Measurements from ENCODE around the gene MLLT1. TPM values are rescaled to one million over a fixed set of nuclear protein-coding genes. Genes with fewer than 3 reads are reported as not detected.

Gene MLLT1
- total RNA-seq, 1 donor from 2014 or later: 25.5 TPM

GRCh38 chr19:6228551-6229215 lies 51.1 kb downstream of the MLLT1 start:
- no peak for DNase-seq (ENCODE audit: extremely low spot score in 2 of 2)
- Histone ChIP-seq H3K4me1 (peaks cover 37% of the 10 kb centered on the region), H3K36me3 (peaks cover 0 to 14% of the 10 kb centered on the region in 2 donors)

GRCh38 chr19:6227936-6228325 lies 51.8 kb downstream of the MLLT1 start:
- Histone ChIP-seq H3K4me1 (peaks cover 37% of the 10 kb centered on the region), H3K9me3 (no peaks in the 10 kb centered on the region), H3K27ac (no peak overlapping the region), H3K27me3 (no peaks in the 10 kb centered on the region), H3K36me3 (peaks cover 0 to 14% of the 10 kb centered on the region in 2 donors), H3K4me3 (no peak overlapping the region)
- intact Hi-C loops (cut with DNase I): no loop called here
- DNase-seq (ENCODE audit: extremely low spot score in 2 of 2): no peak
- no peak for TF ChIP-seq POLR2A (IDR thresholded peaks at IDR 0.05)
- no peak for TF ChIP-seq CTCF (IDR thresholded peaks at IDR 0.05)
- TF ChIP-seq POLR2AphosphoS5 (IDR thresholded peaks at IDR 0.05; ENCODE audit: insufficient read depth in 1 of 2, low read depth in 1 of 2): no peak

More at GRCh38 chr19:6228551-6229215, 51.1 kb downstream of the MLLT1 start:
- no peak overlapping the region for H3K4me3 ChIP-seq
- H3K27me3 ChIP-seq: no peaks in the 10 kb centered on the region
- no peak overlapping the region for H3K27ac ChIP-seq
- intact Hi-C loops (cut with DNase I): no loop called here
- H3K9me3 ChIP-seq: no peaks in the 10 kb centered on the region
- TF ChIP-seq POLR2A (IDR thresholded peaks at IDR 0.05) (no peak), CTCF (IDR thresholded peaks at IDR 0.05) (no peak), POLR2AphosphoS5 (IDR thresholded peaks at IDR 0.05; ENCODE audit: insufficient read depth in 1 of 2, low read depth in 1 of 2) (no peak)

- H3K4me3 ChIP-seq: no peak overlapping the region
- H3K4me1 ChIP-seq: peaks cover 37% of the 10 kb centered on the region
- intact Hi-C loops (cut with DNase I): no loop called here
- no peak for DNase-seq (ENCODE audit: extremely low spot score in 2 of 2)
- H3K27me3 ChIP-seq: no peaks in the 10 kb centered on the region
- H3K9me3 ChIP-seq: no peaks in the 10 kb centered on the region
- peaks cover 0 to 17% of the 10 kb centered on the region in 2 donors for H3K36me3 ChIP-seq
- H3K27ac ChIP-seq: no peak overlapping the region
- TF ChIP-seq POLR2A (IDR thresholded peaks at IDR 0.05) (no peak), CTCF (IDR thresholded peaks at IDR 0.05) (no peak), POLR2AphosphoS5 (IDR thresholded peaks at IDR 0.05; ENCODE audit: insufficient read depth in 1 of 2, low read depth in 1 of 2) (no peak)
Measured at GRCh38 chr19:6227156-6227935, 52.4 kb downstream of the MLLT1 start.

GRCh38 chr19:6226444-6227155 lies 53.2 kb downstream of the MLLT1 start:
- Histone ChIP-seq H3K9me3 (no peaks in the 10 kb centered on the region), H3K4me1 (peaks cover 34% of the 10 kb centered on the region), H3K27me3 (no peaks in the 10 kb centered on the region), H3K4me3 (no peak overlapping the region), H3K27ac (no peak overlapping the region), H3K36me3 (peaks cover 0 to 25% of the 10 kb centered on the region in 2 donors)
- TF ChIP-seq POLR2AphosphoS5 (IDR thresholded peaks at IDR 0.05; ENCODE audit: insufficient read depth in 1 of 2, low read depth in 1 of 2) (no peak), CTCF (IDR thresholded peaks at IDR 0.05) (no peak), POLR2A (IDR thresholded peaks at IDR 0.05) (no peak)
- intact Hi-C loops (cut with DNase I): no loop called here
- no peak for DNase-seq (ENCODE audit: extremely low spot score in 2 of 2)

All from vagina (tissue), 2 donors.